HG03103 (cell line): ENCODE measurements around the gene ATG9A.
A peak's percentile ranks its signal among the peaks of the same experiment; 100 is the strongest.

ENCODE experiments used
- ATAC-seq: cut with Tn5 transposase; IDR thresholded peaks from one replicate; pipeline ENCODE4 v1.9.1; 2021; ENCODE audit warnings: low read depth; ENCODE audit not compliant: unreplicated experiment

ATG9A gene

GRCh38 chr2:219252900-219253752 is 23.7 kb upstream of the ATG9A start, which contains the start of gene TUBA4B:
TSS of gene TUBA4B (plus strand) at chr2:219253243. CDS start at chr2:219253408, 165 bp downstream.
- ATAC-seq, result peak; percentile 21

DNA sequence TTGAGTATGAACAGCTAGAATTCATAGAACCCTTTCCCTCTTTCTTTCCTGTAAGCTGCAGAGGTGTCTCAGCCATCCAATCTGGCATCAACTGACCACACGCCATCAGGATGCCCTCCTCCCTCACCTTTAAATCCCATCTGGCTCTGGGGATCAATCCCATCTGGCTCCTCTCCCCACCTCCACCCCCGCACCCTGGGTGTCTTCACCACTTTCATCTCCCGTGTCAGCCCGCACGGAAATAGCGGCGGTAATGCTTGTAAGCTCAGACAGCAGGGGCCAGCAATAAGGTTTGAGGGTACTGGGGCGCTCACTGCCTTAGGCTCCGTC is 23.1 kb upstream of the ATG9A start:
- no peak for ATAC-seq

GRCh38 chr2:219252084-219252483 is 22.6 kb upstream of the ATG9A start:
- ATAC-seq, result no peak

DNA sequence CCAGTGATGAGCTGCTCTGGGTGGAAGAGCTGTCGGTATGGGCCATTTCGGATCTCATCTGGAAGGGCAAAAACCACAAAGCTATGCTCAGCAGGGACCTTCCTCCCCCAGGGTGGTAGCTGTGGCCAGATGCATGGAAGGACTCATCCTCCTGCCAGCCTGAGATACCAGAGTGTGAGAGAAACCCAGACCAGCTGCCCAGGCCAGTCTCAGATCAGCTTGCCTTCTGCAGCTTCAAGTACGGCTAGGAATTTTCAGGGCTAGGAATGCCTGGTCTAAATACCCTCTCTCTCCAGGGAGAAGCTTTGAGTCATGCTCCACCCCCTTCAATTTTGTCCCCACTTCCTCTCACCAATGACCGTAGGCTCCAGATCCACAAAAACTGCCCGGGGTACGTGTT is 22.2 kb upstream of the ATG9A start:
- ATAC-seq, result no peak

DNA sequence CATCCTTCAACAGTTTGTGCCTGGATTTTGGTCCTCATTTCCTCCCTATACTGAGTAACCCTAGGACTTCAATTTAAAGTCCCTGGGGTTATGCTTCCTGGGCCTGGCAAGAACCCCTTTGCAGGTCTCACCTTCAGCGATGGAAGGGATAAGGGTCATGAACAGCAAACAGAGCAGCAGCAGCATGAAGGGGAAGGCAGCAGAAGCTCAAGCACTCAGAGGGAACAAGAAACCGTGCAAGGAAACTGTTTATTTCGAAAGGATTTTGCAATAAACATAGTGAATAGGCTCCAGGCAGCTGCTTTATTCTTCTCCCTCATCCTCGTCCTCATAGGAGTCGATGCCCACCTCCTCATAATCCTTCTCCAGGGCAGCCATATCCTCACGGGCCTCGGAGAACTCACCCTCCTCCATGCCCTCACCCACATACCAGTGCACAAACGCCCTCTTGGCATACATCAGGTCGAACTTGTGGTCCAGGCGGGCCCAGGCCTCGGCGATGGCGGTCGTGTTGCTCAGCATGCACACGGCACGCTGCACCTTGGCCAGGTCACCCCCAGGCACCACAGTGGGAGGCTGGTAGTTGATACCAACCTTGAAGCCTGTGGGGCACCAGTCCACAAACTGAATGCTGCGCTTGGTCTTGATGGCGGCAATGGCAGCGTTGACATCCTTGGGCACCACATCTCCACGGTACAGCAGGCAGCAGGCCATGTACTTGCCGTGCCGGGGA is 20.8 kb upstream of the ATG9A start:
- ATAC-seq, result no peak

DNA sequence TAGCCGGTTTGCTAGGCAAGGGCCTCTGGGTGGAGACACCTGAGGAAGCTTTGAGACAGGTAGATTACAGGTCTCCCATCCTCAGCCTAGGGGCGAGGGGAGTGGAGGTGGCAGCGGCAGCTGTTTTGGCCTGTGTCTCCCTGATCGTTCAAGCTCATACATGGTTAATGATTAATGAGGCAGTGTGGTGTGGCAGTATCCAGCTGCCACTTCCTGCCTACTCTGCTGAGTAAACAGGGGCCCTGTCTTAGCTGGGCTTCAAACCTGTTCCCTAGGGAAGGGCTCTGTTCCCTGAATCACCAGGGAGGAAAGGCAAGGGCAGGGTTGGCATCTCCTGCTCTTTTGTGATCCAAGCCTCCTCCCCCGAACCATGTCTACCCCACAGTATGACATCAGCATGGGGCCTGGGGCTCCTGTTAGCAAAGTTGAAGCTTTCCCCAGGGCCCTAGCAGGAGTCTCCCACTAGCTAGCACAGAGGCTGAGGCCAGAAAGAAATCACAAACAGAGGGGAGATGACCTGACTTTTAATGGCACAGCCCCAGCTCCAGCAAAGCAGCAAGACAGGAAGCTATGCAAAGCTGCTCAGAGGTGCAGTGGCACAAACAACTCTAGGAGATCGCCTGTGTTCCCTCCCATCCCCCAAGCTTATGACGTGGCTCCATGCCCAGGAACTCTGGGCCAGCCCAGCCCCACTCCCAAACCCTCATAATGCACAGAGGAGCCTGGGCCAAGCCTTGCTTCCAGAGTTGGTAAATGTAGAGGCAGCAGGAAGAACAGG is 20.0 kb upstream of the ATG9A start:
- ATAC-seq, result no peak

DNA sequence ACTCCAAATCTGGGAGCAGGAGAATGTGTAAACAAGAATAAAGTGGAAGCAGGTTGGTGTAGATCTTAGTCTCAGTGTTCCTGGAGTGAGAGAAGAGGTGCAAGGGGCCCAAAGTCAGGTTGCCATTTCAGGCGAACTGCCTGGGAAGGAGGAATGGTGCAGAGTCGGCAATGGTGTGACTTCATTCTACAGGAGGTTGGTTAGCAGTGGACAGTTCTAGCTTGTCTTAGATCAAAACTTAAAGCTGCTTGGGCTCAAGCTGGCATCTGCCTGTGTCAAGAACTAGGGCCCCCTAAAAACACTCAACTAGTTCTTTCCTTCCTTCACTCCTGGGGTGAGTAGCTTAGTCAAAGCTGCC is 19.4 kb upstream of the ATG9A start:
- no peak for ATAC-seq

- ATAC-seq, result no peak
These were observed 18.5 kb upstream of the ATG9A start for GRCh38 chr2:219247678-219248642.

DNA sequence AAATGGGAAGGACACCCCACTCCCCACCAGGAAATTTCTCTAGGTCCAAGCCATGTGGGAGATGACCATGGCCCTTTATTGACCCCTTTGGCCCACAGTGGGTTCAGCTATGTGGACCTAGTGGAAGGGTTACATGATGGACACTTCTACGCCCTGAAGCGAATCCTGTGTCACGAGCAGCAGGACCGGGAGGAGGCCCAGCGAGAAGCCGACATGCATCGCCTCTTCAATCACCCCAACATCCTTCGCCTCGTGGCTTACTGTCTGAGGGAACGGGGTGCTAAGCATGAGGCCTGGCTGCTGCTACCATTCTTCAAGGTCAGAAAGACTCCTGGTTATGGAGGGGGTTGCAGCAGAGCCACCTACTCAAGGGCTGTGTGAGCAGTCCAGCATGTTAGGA is 17.1 kb upstream of the ATG9A start:
- ATAC-seq, result no peak

GRCh38 chr2:219245899-219246230 is 16.4 kb upstream of the ATG9A start:
- ATAC-seq, result no peak

DNA sequence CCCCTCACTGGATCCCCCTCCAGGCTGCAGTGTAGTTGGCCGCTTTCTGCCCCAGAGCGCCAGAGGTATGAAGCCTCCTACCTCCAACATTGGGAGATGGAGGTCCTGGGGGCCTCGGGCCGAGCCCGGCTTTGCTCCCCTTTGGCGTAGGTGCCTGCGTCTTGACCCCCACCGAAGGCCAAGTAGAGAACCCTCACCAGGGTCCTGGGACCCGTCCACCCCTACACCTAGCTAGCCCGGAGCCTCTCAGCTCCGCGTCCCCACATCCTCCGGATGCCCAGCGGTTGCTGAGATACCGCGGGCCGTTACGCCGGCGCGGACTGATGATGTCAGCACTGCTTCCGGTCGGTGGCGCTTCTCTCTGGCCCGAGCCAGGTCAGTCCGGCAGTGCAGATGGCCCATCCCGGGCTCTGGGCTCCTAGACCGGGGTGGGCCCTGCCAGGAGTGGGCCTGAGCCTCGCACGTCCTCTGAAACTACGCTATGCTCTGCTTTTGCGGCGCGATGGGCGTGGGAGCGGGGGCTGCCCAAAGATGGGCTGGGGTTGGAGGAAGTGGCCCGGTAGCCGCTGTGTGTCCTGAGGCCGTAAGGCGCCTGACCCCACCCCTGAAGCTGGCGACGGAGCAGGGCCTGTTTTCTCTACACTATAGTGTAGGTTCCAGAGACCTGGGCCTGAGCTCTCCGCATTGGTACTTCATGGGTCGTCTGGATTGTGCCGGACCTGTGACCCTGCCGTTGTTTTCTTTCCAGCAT is 15.9 kb upstream of the ATG9A start, which contains the start of the genes GLB1L and STK16:
Gene GLB1L, minus strand, starts transcription at position 297 of the 751 bp plus-strand sequence. CDS start 1,871 bp downstream, outside the sequence.
Gene STK16, plus strand, starts transcription at position 332 of the 751 bp plus-strand sequence. CDS start 521 bp downstream, outside the sequence.
- peak; percentile 75 for ATAC-seq

GRCh38 chr2:219244789-219245147 is 15.3 kb upstream of the ATG9A start:
- ATAC-seq, result no peak

GRCh38 chr2:219243291-219243761 is 13.9 kb upstream of the ATG9A start:
- no peak for ATAC-seq

GRCh38 chr2:219234331-219234730 is 4.9 kb upstream of the ATG9A start:
- ATAC-seq, result no peak

DNA sequence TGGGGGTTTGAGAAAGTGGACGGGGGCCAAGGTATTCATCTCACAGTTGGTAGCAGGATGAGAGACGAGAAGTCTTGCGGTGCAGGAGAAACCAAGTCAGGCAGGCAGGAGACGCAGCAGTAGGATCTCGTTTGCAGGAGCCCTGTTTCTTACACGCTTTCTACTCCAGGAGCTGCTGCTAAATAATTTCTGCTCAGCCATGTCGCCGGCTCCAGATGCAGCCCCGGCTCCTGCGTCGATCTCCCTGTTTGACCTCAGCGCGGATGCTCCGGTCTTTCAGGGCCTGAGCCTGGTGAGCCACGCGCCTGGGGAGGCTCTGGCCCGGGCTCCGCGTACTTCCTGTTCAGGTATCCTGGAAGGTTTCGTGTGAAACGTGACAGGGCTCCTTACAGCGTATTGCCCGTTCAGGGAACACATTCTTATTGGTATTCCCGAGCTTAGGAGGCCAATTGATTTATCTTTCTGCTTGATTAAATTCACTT is 664 bp upstream of the ATG9A start:
- no peak for ATAC-seq

- ATAC-seq, result peak; percentile 10
These were observed 528 bp downstream of the ATG9A start for GRCh38 chr2:219228911-219229304.

DNA sequence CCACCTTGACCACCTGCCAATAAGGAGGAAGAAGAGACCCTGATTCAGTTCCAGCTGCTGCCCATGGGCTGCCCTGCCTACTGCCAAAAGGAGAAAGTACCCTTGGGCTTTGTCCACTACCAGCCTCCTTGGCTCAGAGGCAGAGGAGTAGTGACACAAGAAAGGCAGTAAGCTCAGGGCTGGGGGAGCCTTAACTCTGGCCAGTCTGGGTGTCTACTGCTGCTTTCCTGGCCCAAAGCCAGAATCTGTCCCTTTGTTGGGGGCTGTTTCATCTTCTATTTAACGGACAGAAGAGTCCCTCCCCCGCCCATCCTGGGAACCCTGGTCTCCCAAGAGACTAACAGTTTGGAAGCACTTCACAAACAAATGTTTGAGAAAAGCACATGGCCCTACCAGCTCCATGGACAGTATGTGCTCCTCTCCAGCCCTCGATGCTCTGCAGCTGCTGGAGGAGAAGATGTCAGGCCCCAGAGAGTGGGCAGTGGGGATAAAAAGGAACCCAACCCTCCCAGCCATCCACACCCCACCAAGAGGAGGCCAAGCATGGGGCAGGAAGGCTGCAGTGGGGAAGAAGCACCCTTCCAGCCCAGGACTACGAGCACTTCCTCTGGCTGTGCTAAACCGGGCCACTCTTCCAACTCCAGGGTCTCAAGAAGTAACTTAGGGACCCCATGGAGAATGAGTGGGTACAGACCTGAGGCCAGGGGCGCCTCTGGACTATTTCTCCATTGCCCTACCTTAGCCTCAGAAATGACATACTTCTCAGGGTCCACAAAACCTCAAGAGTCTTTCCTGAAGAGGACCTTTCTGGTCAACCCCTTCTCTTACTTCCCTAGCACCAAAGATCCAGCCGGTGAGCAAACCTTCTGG is 1.2 kb downstream of the ATG9A start:
- ATAC-seq, result no peak

- ATAC-seq, result no peak
These were observed 4.1 kb downstream of the ATG9A start for GRCh38 chr2:219225350-219225749.
